ENCODE results near the gene VWA3A.
"Not testable (repeated sequence)": the region's sequence is repeated elsewhere in the genome, so short reads cannot be mapped to it uniquely, and the experiment has no call there.

The VWA3A gene

DNA sequence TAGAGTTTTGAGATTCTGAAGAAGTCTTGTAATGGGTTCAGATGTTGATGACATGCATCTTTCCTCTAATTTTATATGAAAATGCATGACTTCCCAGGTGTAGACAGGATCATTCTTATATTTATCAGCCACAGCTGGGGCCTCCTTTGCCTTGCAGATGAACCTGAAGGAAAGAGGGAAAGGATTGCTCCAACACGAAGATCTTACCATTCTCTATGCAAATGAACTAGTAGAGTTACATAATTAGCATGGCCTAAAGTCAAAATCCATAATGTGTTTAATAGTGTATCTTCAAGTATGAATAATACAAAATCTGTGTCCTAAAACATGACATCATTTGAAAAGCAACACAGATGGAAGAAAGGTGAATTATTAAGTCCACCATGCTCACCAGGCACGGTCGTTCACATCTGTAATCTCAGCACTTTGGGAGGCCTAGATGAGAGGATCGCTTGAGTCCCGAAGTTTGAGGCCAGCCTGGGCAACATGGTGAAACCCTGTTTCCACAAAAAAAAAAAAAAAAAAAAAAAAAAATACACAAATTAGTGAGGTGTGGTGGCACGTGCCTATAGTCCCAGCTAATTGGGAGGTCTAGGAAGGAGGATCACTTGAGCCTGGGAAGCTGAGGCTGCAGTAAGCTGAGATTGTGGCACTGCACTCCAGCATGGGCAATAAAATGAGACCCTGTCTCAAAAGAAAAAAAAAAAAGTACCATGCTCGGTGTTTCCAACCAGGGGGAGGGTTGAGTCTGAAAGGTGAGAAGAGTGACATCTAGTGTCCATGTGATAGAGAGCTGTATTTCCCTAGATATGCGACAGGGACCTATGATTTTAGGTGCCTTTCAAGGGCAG lies 6.3 kb downstream of the VWA3A start:
- no peaks in the 10 kb centered on the region for H3K4me1 ChIP-seq
- H3K36me3 ChIP-seq = no peaks in the 10 kb centered on the region
- DNase-seq = peak; percentile 34
- TF ChIP-seq, protein P1, sequence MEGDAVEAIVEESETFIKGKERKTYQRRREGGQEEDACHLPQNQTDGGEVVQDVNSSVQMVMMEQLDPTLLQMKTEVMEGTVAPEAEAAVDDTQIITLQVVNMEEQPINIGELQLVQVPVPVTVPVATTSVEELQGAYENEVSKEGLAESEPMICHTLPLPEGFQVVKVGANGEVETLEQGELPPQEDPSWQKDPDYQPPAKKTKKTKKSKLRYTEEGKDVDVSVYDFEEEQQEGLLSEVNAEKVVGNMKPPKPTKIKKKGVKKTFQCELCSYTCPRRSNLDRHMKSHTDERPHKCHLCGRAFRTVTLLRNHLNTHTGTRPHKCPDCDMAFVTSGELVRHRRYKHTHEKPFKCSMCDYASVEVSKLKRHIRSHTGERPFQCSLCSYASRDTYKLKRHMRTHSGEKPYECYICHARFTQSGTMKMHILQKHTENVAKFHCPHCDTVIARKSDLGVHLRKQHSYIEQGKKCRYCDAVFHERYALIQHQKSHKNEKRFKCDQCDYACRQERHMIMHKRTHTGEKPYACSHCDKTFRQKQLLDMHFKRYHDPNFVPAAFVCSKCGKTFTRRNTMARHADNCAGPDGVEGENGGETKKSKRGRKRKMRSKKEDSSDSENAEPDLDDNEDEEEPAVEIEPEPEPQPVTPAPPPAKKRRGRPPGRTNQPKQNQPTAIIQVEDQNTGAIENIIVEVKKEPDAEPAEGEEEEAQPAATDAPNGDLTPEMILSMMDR (IDR thresholded peaks at IDR 0.05; ENCODE audit: low read depth, low read length) = peak; percentile 91
- no peaks in the 10 kb centered on the region for H3K9me3 ChIP-seq
- H3K27me3 ChIP-seq = no peaks in the 10 kb centered on the region; the same call in none of the 2 replicates
- H3K4me3 ChIP-seq (ENCODE audit: low read depth, low read length) = no peak overlapping the region

- TF ChIP-seq, protein P1 (IDR thresholded peaks at IDR 0.05; ENCODE audit: low read depth, low read length) = no peak
- Histone ChIP-seq H3K27me3 (no peaks in the 10 kb centered on the region; the same call in none of the 2 replicates), H3K9me3 (no peaks in the 10 kb centered on the region), H3K4me3 (ENCODE audit: low read depth, low read length) (no peak overlapping the region), H3K36me3 (no peaks in the 10 kb centered on the region), H3K4me1 (no peaks in the 10 kb centered on the region)
- no peak for DNase-seq
These were observed 7.1 kb downstream of the VWA3A start for GRCh38 chr16:22099256-22099975.

DNA sequence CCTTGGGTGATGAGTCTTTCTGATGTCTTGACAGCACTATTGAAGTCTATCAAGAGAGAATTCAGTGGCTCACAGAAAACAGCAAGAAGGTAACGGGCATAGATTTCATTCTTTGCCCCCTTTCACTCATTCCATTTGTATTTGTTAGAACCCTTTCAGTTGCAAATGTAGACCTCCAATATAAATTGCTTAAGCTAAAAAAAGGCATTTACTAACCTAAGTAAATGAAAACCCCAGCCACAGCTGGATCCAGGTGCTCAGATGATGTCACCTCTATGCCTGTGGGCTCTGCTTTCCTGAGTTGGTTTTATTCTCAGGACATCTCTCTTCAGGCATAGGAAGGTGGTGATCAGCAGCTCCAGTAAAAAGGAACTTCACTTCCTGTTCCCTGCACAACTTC lies 11.1 kb downstream of the VWA3A start:
- H3K4me3 ChIP-seq (ENCODE audit: low read depth, low read length) = no peak overlapping the region
- DNase-seq = no peak
- H3K36me3 ChIP-seq = no peaks in the 10 kb centered on the region
- H3K9me3 ChIP-seq = no peaks in the 10 kb centered on the region
- peaks cover 3% of the 10 kb centered on the region for H3K27me3 ChIP-seq
- TF ChIP-seq, protein P1 (IDR thresholded peaks at IDR 0.05; ENCODE audit: low read depth, low read length) = no peak
- H3K4me1 ChIP-seq = no peaks in the 10 kb centered on the region

DNA sequence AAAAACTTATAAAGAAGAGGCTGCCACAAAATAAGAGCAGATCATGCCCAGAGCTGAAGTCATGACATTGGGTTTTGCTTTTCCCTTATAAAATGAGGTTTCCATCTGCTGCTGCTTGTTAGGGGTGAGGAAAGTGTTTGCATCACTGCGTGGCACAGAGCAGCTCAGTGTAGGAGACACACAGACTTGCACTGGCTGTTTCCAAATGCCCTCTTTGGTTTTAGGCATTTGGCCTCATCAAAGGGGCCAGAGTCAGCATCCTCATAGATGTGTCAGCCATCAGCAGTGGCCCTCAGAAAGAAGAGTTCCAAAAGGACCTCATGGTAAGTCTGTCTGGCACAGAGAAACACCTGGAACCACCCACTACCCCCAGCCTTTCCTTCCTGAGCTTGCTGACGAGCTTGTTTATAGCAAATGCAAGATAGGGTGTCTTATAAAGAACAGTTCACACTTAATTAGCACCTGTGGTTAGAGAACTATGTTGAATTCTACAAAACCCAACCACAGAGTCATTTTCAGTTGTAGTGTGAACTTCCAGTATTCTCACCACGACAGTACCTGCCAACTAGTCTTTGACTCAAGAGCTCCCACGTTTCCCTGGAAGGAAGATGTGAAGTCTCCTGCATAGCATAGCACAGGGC lies 17.0 kb downstream of the VWA3A start:
- no peak overlapping the region for H3K4me3 ChIP-seq (ENCODE audit: low read depth, low read length)
- no peaks in the 10 kb centered on the region for H3K9me3 ChIP-seq
- H3K36me3 ChIP-seq = no peaks in the 10 kb centered on the region
- no peaks in the 10 kb centered on the region for H3K4me1 ChIP-seq
- no peak for DNase-seq
- peaks cover 15% of the 10 kb centered on the region for H3K27me3 ChIP-seq
- TF ChIP-seq, protein P1 (IDR thresholded peaks at IDR 0.05; ENCODE audit: low read depth, low read length) = no peak

- not testable (repeated sequence) for H3K4me3 ChIP-seq (ENCODE audit: low read depth, low read length); DNase-seq; H3K36me3 ChIP-seq; H3K4me1 ChIP-seq; H3K9me3 ChIP-seq
- H3K27me3 ChIP-seq = peaks cover 15% of the 10 kb centered on the region
These were observed 19.3 kb downstream of the VWA3A start for GRCh38 chr16:22111629-22112028.

GRCh38 chr16:22116095-22116700 lies 23.9 kb downstream of the VWA3A start:
- peaks cover 4% of the 10 kb centered on the region for H3K27me3 ChIP-seq
- TF ChIP-seq, protein P1 (IDR thresholded peaks at IDR 0.05; ENCODE audit: low read depth, low read length) = no peak
- no peaks in the 10 kb centered on the region for H3K9me3 ChIP-seq
- DNase-seq = no peak
- no peak overlapping the region for H3K4me3 ChIP-seq (ENCODE audit: low read depth, low read length)
- no peaks in the 10 kb centered on the region for H3K4me1 ChIP-seq
- H3K36me3 ChIP-seq = no peaks in the 10 kb centered on the region
